Activated B cell treated with CpG ODN at 0.5 μM for 24 hours (primary cell): Measurements from ENCODE around the gene CEP164. TPM values are rescaled to one million over a fixed set of nuclear protein-coding genes. Genes with fewer than 3 reads are reported as not detected.
"Not testable (repeated sequence)": the region's sequence is repeated elsewhere in the genome, so short reads cannot be mapped to it uniquely, and the experiment has no call there.

Source experiments
- ATAC-seq: fragments of 200-7000 bp; cut with Tn5 transposase; one replicate; pipeline ENCODE4 v1.10.0; 2021; ENCODE audit warnings: low read depth, mild to moderate bottlenecking, moderate library complexity
- CTCF ChIA-PET: fragments of 350-600 bp; sonication (Branson Sonifier 250); formaldehyde crosslinking; loops from one replicate; lab custom pipeline; 2021; ENCODE audit warnings: antibody characterized with exemption; lab: Charles Lee
- POLR2A ChIA-PET: fragments of 350-600 bp; sonication (Branson Sonifier 250); formaldehyde crosslinking; loops from one replicate; lab custom pipeline; 2021; ENCODE audit warnings: antibody characterized with exemption; lab: Charles Lee
- DNase-seq: peaks from one replicate; pipeline ENCODE4 v3.0.0; 2022
- H3K27ac Mint-ChIP-seq: one replicate; pipeline ENCODE4 v1.8.0; 2020; ENCODE audit warnings: mixed read lengths
- H3K27me3 Mint-ChIP-seq: one replicate; pipeline ENCODE4 v1.8.0; 2021; ENCODE audit warnings: mixed read lengths
- H3K36me3 Mint-ChIP-seq: one replicate; pipeline ENCODE4 v1.8.0; 2021; ENCODE audit warnings: low read depth, mixed read lengths
- H3K4me1 Mint-ChIP-seq: one replicate; pipeline ENCODE4 v1.8.0; 2021; ENCODE audit warnings: mixed read lengths
- H3K4me3 Mint-ChIP-seq: one replicate; pipeline ENCODE4 v1.8.0; 2020; ENCODE audit warnings: mild to moderate bottlenecking, mixed read lengths
- H3K9me3 Mint-ChIP-seq: one replicate; pipeline ENCODE4 v1.8.0; 2020; ENCODE audit warnings: mixed read lengths
- CTCF ChIP-seq: fragments of 200-600 bp; IDR thresholded peaks from one replicate; pipeline ENCODE4 v1.8.0; 2022; ENCODE audit warnings: antibody characterized with exemption, mild to moderate bottlenecking
- intact Hi-C: fragments of 100-400 bp; cut with micrococcal nuclease; formaldehyde crosslinking; loops from one replicate; pipeline ENCODE4 v1.15.1; 2024
- total RNA-seq: library from RNA; stranded (reverse); gene quantifications from 2 replicates; pipeline ENCODE4 v1.2.3, GENCODE V29; 2022

The CEP164 gene
- total RNA-seq, 1 donor from 2014 or later, result 50.9 TPM

GRCh38 chr11:117456027-117456720 is 128.5 kb downstream of the CEP164 start:
- intact Hi-C loops, result no loop called here
- no peaks in the 10 kb centered on the region for H3K36me3 Mint-ChIP-seq
- CTCF ChIA-PET, result no interaction called here

GRCh38 chr11:117456721-117457029 is 129.0 kb downstream of the CEP164 start:
- H3K36me3 Mint-ChIP-seq, CTCF ChIA-PET, ATAC-seq, DNase-seq, H3K27ac Mint-ChIP-seq, H3K27me3 Mint-ChIP-seq, H3K4me3 Mint-ChIP-seq, intact Hi-C loops, H3K4me1 Mint-ChIP-seq: not testable (repeated sequence)
- H3K9me3 Mint-ChIP-seq, result peaks cover 13% of the 10 kb centered on the region
- POLR2A ChIA-PET, result interaction anchor here (0.7 kb wide), 1 partner anchor 755 kb away, joined by 5 read pairs; no protein-coding TSS in a partner anchor

More at GRCh38 chr11:117456027-117456720, 128.5 kb downstream of the CEP164 start:
- Mint-ChIP-seq H3K4me3 (no peak overlapping the region), H3K4me1 (peaks cover 4% of the 10 kb centered on the region), H3K9me3 (peaks cover 13% of the 10 kb centered on the region), H3K27me3 (no peaks in the 10 kb centered on the region), H3K27ac (no peak overlapping the region)
- TF ChIP-seq CTCF, result no peak
- DNase-seq (no peak), ATAC-seq (peak; percentile 58)
- POLR2A ChIA-PET, result interaction anchor here (0.7 kb wide), 1 partner anchor 755 kb away, joined by 5 read pairs; no protein-coding TSS in a partner anchor

- H3K27me3 Mint-ChIP-seq, result no peaks in the 10 kb centered on the region
Measured at GRCh38 chr11:117457031-117457785, 129.6 kb downstream of the CEP164 start.

GRCh38 chr11:117457835-117458234 is 130.2 kb downstream of the CEP164 start:
- ChIA-PET POLR2A (no interaction called here), CTCF (no interaction called here)
- intact Hi-C loops, result no loop called here
- DNase-seq (no peak), ATAC-seq (peak; percentile 40)
- H3K27ac Mint-ChIP-seq, result no peak overlapping the region
- no peak overlapping the region for H3K4me3 Mint-ChIP-seq
- peaks cover 10% of the 10 kb centered on the region for H3K9me3 Mint-ChIP-seq
- H3K36me3 Mint-ChIP-seq, result no peaks in the 10 kb centered on the region
- peaks cover 4% of the 10 kb centered on the region for H3K4me1 Mint-ChIP-seq
- H3K27me3 Mint-ChIP-seq, result no peaks in the 10 kb centered on the region
- TF ChIP-seq CTCF, result no peak

More at GRCh38 chr11:117457031-117457785, 129.6 kb downstream of the CEP164 start:
- ChIA-PET CTCF (no interaction called here), POLR2A (interaction anchor here (0.7 kb wide), 1 partner anchor 754 kb away, joined by 5 read pairs; no protein-coding TSS in a partner anchor)
- H3K4me1 Mint-ChIP-seq, result peaks cover 4% of the 10 kb centered on the region
- no peak overlapping the region for H3K4me3 Mint-ChIP-seq
- DNase-seq (no peak), ATAC-seq (no peak)
- no peak for TF ChIP-seq CTCF
- peaks cover 13% of the 10 kb centered on the region for H3K9me3 Mint-ChIP-seq
- H3K27ac Mint-ChIP-seq, result no peak overlapping the region
- H3K36me3 Mint-ChIP-seq, result no peaks in the 10 kb centered on the region
- intact Hi-C loops, result no loop called here

GRCh38 chr11:117458275-117459122 is 130.8 kb downstream of the CEP164 start:
- DNase-seq (no peak), ATAC-seq (peak; percentile 50)
- peaks cover 4% of the 10 kb centered on the region for H3K4me1 Mint-ChIP-seq
- H3K4me3 Mint-ChIP-seq, result no peak overlapping the region
- intact Hi-C loops, result no loop called here
- ChIA-PET CTCF (no interaction called here), POLR2A (no interaction called here)
- no peaks in the 10 kb centered on the region for H3K27me3 Mint-ChIP-seq
- no peaks in the 10 kb centered on the region for H3K36me3 Mint-ChIP-seq
- H3K27ac Mint-ChIP-seq, result no peak overlapping the region
- TF ChIP-seq CTCF, result no peak
- peaks cover 7% of the 10 kb centered on the region for H3K9me3 Mint-ChIP-seq
